ENCODE data around the gene LMBRD2. TPM values are rescaled to one million over a fixed set of nuclear protein-coding genes. Genes with fewer than 3 reads are reported as not detected.

The LMBRD2 gene
- total RNA-seq, 1 donor = 22.1 TPM

DNA sequence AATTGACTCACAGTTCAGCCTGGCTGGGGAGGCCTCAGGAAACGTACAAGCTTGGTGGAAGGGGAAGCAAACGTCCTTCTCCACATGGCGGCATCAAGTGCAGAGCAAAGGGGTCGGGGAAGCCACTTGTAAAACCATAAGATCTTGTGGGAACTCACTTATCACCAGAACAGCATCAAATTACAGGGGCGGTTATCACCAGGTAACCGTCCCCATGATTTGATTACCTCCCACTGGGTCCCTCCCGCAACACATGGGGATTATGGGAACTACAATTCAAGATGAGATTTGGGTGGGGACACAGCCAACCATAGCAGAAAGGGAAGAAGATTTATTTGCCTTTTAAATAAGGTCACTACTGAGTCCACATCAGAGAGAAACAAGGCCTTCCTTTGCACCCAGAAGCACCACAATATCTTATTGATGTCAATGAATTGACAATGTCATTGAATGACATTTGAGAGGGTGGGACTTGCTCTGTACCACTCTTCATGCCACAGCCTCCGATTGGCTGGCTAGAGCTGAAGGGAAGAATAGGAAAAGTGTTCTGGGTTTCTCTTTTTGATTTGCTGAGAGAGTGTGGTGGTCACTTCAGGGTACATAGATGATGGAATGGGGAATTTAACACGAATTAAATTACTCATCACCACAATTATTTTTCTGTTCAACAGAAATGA is 11.3 kb upstream of the LMBRD2 start:
- DNase-seq (ENCODE audit: low read depth) = no peak
- TF ChIP-seq, protein P1, sequence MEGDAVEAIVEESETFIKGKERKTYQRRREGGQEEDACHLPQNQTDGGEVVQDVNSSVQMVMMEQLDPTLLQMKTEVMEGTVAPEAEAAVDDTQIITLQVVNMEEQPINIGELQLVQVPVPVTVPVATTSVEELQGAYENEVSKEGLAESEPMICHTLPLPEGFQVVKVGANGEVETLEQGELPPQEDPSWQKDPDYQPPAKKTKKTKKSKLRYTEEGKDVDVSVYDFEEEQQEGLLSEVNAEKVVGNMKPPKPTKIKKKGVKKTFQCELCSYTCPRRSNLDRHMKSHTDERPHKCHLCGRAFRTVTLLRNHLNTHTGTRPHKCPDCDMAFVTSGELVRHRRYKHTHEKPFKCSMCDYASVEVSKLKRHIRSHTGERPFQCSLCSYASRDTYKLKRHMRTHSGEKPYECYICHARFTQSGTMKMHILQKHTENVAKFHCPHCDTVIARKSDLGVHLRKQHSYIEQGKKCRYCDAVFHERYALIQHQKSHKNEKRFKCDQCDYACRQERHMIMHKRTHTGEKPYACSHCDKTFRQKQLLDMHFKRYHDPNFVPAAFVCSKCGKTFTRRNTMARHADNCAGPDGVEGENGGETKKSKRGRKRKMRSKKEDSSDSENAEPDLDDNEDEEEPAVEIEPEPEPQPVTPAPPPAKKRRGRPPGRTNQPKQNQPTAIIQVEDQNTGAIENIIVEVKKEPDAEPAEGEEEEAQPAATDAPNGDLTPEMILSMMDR (IDR thresholded peaks at IDR 0.05; ENCODE audit: insufficient read depth, low read length) = no peak

DNA sequence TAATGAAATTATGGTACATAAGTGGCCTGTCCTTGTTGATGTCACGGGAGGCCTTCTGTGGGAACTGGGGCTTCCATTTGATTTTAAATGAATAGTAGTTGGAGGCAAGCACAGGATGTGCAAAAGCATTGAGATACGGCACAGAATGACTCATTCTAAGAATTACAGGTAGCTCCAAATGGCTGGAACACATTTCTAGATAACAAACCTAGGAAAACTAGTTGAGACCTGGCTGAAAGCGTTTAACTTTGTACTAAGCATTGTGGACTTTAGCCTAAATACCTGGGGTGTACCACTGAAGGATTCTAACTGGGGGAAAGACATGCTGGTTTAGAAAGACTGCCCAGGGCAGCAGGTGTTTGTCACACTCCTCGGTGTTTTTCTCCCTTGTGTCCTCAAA is 9.7 kb upstream of the LMBRD2 start:
- TF ChIP-seq, protein P1 (IDR thresholded peaks at IDR 0.05; ENCODE audit: insufficient read depth, low read length) = no peak
- DNase-seq (ENCODE audit: low read depth) = no peak
- no peak overlapping the region for H3K4me3 ChIP-seq (ENCODE audit: low read depth, low read length)

More for the DNA sequence above, 11.3 kb upstream of the LMBRD2 start:
- H3K4me3 ChIP-seq (ENCODE audit: low read depth, low read length) = no peak overlapping the region

- TF ChIP-seq, protein P1 (IDR thresholded peaks at IDR 0.05; ENCODE audit: insufficient read depth, low read length) = no peak
- DNase-seq (ENCODE audit: low read depth) = no peak
- H3K4me3 ChIP-seq (ENCODE audit: low read depth, low read length) = no peak overlapping the region
Measured at GRCh38 chr5:36160617-36161016, 8.9 kb upstream of the LMBRD2 start.

GRCh38 chr5:36158144-36158543 is 6.5 kb upstream of the LMBRD2 start:
- DNase-seq (ENCODE audit: low read depth) = peak; percentile 2
- no peak overlapping the region for H3K4me3 ChIP-seq (ENCODE audit: low read depth, low read length)
- TF ChIP-seq, protein P1 (IDR thresholded peaks at IDR 0.05; ENCODE audit: insufficient read depth, low read length) = no peak

DNA sequence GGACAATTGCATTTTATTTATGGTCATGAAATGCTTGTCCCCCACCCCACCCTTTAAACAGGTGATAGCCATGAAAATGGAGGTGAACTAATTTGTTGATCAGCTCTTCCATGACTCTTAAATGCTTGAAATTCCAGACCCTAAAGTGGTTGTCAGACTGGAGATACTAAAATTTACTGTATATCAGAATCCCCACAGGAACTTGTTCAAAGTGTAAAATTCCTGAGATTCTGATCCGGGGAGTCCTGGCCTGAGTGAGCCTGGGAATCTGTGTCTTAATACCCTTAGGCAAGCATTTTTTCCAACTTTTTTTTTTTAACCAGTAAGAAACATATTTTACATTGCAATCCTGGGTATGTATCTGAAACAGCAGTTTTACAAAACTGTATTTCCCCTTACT is 4.9 kb upstream of the LMBRD2 start:
- DNase-seq (ENCODE audit: low read depth) = peak; percentile 62
- no peak overlapping the region for H3K4me3 ChIP-seq (ENCODE audit: low read depth, low read length)
- TF ChIP-seq, protein P1 (IDR thresholded peaks at IDR 0.05; ENCODE audit: insufficient read depth, low read length) = no peak

GRCh38 chr5:36156121-36156601 is 4.5 kb upstream of the LMBRD2 start:
- TF ChIP-seq, protein P1 (IDR thresholded peaks at IDR 0.05; ENCODE audit: insufficient read depth, low read length) = no peak
- DNase-seq (ENCODE audit: low read depth) = peak; percentile 17
- no peak overlapping the region for H3K4me3 ChIP-seq (ENCODE audit: low read depth, low read length)

- TF ChIP-seq, protein P1 (IDR thresholded peaks at IDR 0.05; ENCODE audit: insufficient read depth, low read length) = no peak
- no peak for DNase-seq (ENCODE audit: low read depth)
- H3K4me3 ChIP-seq (ENCODE audit: low read depth, low read length) = no peak overlapping the region
Measured at GRCh38 chr5:36155291-36155690, 3.6 kb upstream of the LMBRD2 start.

Data from fibroblast of the aortic adventitia (primary cell).